Liver (tissue), 9 donors: Measurements from ENCODE around the gene IGF2BP3. TPM values are rescaled to one million over a fixed set of nuclear protein-coding genes. Genes with fewer than 3 reads are reported as not detected.

Source experiments
- DNase-seq: peaks from one replicate; pipeline ENCODE4 v3.0.0-alpha.2; 2017; ENCODE audit warnings: low spot score
- H3K27ac ChIP-seq, 2 donors: one replicate each; pipeline ENCODE4 v1.7.0; 2013; ENCODE audit warnings: inconsistent platforms in 2 of 2, low read length in 2 of 2, control low read depth in 1 of 2, low read depth in 1 of 2, mild to moderate bottlenecking in 1 of 2
- H3K27me3 ChIP-seq, 4 donors: one replicate each; pipeline versions ENCODE4 v1.6.1 to v1.7.0; 2013; ENCODE audit warnings: low read length in 3 of 4, inconsistent platforms in 1 of 4, mild to moderate bottlenecking in 1 of 4, moderate library complexity in 1 of 4; ENCODE audit not compliant: control insufficient read depth in 4 of 4, insufficient read depth in 4 of 4
- H3K36me3 ChIP-seq, 4 donors: one replicate each; pipeline versions ENCODE4 v1.6.1 to v1.7.0; 2013; ENCODE audit warnings: low read length in 3 of 4, mild to moderate bottlenecking in 3 of 4, low read depth in 1 of 4, moderate library complexity in 1 of 4; ENCODE audit not compliant: control insufficient read depth in 4 of 4, insufficient read depth in 3 of 4
- H3K4me1 ChIP-seq, 4 donors: one replicate each; pipeline versions ENCODE4 v1.6.1 to v1.7.0; 2013; ENCODE audit warnings: low read length in 3 of 4, mild to moderate bottlenecking in 3 of 4, moderate library complexity in 1 of 4; ENCODE audit not compliant: control insufficient read depth in 4 of 4, insufficient read depth in 4 of 4
- H3K4me3 ChIP-seq, 3 donors: one replicate each; pipeline versions ENCODE4 v1.6.1 to v1.7.0; 2013; ENCODE audit warnings: low read length in 3 of 3, control low read depth in 1 of 3, low read depth in 1 of 3, mild to moderate bottlenecking in 1 of 3
- H3K9ac ChIP-seq, 2 donors: one replicate each; pipeline ENCODE4 v1.7.0; 2013; ENCODE audit warnings: low read length in 2 of 2, mild to moderate bottlenecking in 2 of 2, moderate library complexity in 2 of 2, control low read depth in 1 of 2, low read depth in 1 of 2
- H3K9me3 ChIP-seq, 4 donors: one replicate each; pipeline versions ENCODE4 v1.6.1 to v1.7.0; 2013; ENCODE audit warnings: low read length in 3 of 4; ENCODE audit not compliant: control insufficient read depth in 4 of 4
- EGR1 ChIP-seq, 2 donors: IDR thresholded peaks; 2 replicates each; pipeline ENCODE4 v1.6.1; 2016 to 2018; ENCODE audit warnings: antibody characterized with exemption in 2 of 2, low read depth in 2 of 2
- FOXA1 ChIP-seq: IDR thresholded peaks from 2 replicates; pipeline ENCODE4 v1.6.1; 2016; ENCODE audit warnings: antibody characterized with exemption
- FOXA2 ChIP-seq: IDR thresholded peaks from 2 replicates; pipeline ENCODE4 v1.6.1; 2016; ENCODE audit warnings: antibody characterized with exemption
- GABPA ChIP-seq, 2 donors: IDR thresholded peaks in 1 of 2; conservative IDR thresholded peaks in 1 of 2; 2 replicates each; pipeline ENCODE4 v1.6.1; 2016; ENCODE audit warnings: antibody characterized with exemption in 2 of 2, mild to moderate bottlenecking in 1 of 2, moderate library complexity in 1 of 2
- HNF4A ChIP-seq, 2 donors: conservative IDR thresholded peaks; 2 replicates each; pipeline ENCODE4 v1.6.1; 2016; ENCODE audit warnings: antibody characterized with exemption in 2 of 2, mild to moderate bottlenecking in 2 of 2
- HNF4G ChIP-seq: IDR thresholded peaks from 2 replicates; pipeline ENCODE4 v1.6.1; 2016; ENCODE audit warnings: antibody characterized with exemption
- JUND ChIP-seq, 2 donors: IDR thresholded peaks; 2 replicates each; pipeline ENCODE4 v1.6.1; 2016; ENCODE audit warnings: antibody characterized with exemption in 2 of 2
- MAX ChIP-seq: IDR thresholded peaks from 2 replicates; pipeline ENCODE4 v1.6.1; 2016; ENCODE audit warnings: antibody characterized with exemption
- NR2F2 ChIP-seq: IDR thresholded peaks from 2 replicates; pipeline ENCODE4 v1.6.1; 2016; ENCODE audit warnings: antibody characterized with exemption
- RAD21 ChIP-seq, 2 donors: IDR thresholded peaks; 2 replicates each; pipeline ENCODE4 v1.6.1; 2016; ENCODE audit warnings: antibody characterized with exemption in 2 of 2, mild to moderate bottlenecking in 2 of 2
- RXRA ChIP-seq, 2 donors: IDR thresholded peaks; 2 replicates each; pipeline ENCODE4 v1.6.1; 2017 to 2018; ENCODE audit warnings: antibody characterized with exemption in 2 of 2, mild to moderate bottlenecking in 1 of 2
- SP1 ChIP-seq: IDR thresholded peaks from 2 replicates; pipeline ENCODE4 v1.6.1; 2018; ENCODE audit warnings: antibody characterized with exemption, mild to moderate bottlenecking
- TAF1 ChIP-seq: conservative IDR thresholded peaks from 2 replicates; pipeline ENCODE4 v1.6.1; 2016; ENCODE audit warnings: antibody characterized with exemption, mild to moderate bottlenecking
- YY1 ChIP-seq: IDR thresholded peaks from 2 replicates; pipeline ENCODE4 v1.6.1; 2016; ENCODE audit warnings: antibody characterized with exemption, mild to moderate bottlenecking
- ZBTB33 ChIP-seq: IDR thresholded peaks from 2 replicates; pipeline ENCODE4 v1.6.1; 2016; ENCODE audit warnings: antibody characterized with exemption
- WGBS: extraction: QIAGEN DNeasy Blood & Tissue Kit; methylation state at CpG from one replicate; pipeline ENCODE4 v1.1.7; 2013; 5-methylcytosine and 5-hydroxymethylcytosine counted together
- polyA plus RNA-seq, 2 donors: library from polyadenylated mRNA; stranded (reverse) in 1 of 2; unstranded in 1 of 2; fragments of 200-250 nt in 1 of 2; fragments of >200 nt in 1 of 2; fragmentation: Nextera tagmentation in 1 of 2; extraction: Ambion mirVana in 1 of 2; gene quantifications; one replicate each; pipeline versions ENCODE4 v1.2.1 to v1.2.3, GENCODE V29; 2013 to 2015
- total RNA-seq, 2 donors: library from RNA; depleted of rRNA; stranded (reverse); fragments of >200 nt; gene quantifications; one replicate each; pipeline ENCODE4 v1.2.3, GENCODE V29; 2014
- TF ChIP-seq, protein P1 (sequence below): IDR thresholded peaks from 2 replicates; pipeline ENCODE4 v1.6.1; 2016; ENCODE audit warnings: antibody characterized with exemption
- donor health status: healthy.
- donor health status: healthy.
- donor health status: healthy.
- donor health status: healthy.
- donor health status: healthy.

Gene IGF2BP3
- total and polyA plus RNA-seq, 4 donors, result 0.17 to 28.4 (median 0.23) TPM; not detected in 1

- H3K9me3 ChIP-seq, result no peaks in the 10 kb centered on the region
- no peak overlapping the region for H3K9ac ChIP-seq
- H3K36me3 ChIP-seq, result no peaks in the 10 kb centered on the region
- WGBS, result 84% methylated on average over 5 of the region's 5 CpGs
- no peak overlapping the region for H3K4me3 ChIP-seq
- H3K4me1 ChIP-seq, result no peaks in the 10 kb centered on the region
- no peak for DNase-seq
- H3K27me3 ChIP-seq, result peaks cover 0 to 4% (median 0%) of the 10 kb centered on the region in 4 donors
- H3K27ac ChIP-seq, result no peak overlapping the region
- TF ChIP-seq MAX (no peak), EGR1 (IDR thresholded peaks at IDR 0.05; ENCODE audit: low read depth in 2 of 2) (no peak)
- TF ChIP-seq, protein P1, sequence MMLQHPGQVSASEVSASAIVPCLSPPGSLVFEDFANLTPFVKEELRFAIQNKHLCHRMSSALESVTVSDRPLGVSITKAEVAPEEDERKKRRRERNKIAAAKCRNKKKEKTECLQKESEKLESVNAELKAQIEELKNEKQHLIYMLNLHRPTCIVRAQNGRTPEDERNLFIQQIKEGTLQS, result no peak
Observed at GRCh38 chr7:23434147-23434917, 36.0 kb downstream of the IGF2BP3 start.

GRCh38 chr7:23431702-23432199 lies 38.5 kb downstream of the IGF2BP3 start:
- H3K27ac ChIP-seq, result no peak overlapping the region
- H3K9ac ChIP-seq, result no peak overlapping the region
- no peaks in the 10 kb centered on the region for H3K36me3 ChIP-seq
- H3K4me1 ChIP-seq, result no peaks in the 10 kb centered on the region
- peaks cover 0 to 4% (median 0%) of the 10 kb centered on the region in 4 donors for H3K27me3 ChIP-seq
- TF ChIP-seq RXRA (IDR thresholded peaks at IDR 0.05) (no peak), RAD21 (IDR thresholded peaks at IDR 0.05) (no peak), ZBTB33 (no peak), EGR1 (IDR thresholded peaks at IDR 0.05; ENCODE audit: low read depth in 2 of 2) (no peak), JUND (IDR thresholded peaks at IDR 0.05) (no peak), SP1 (no peak), NR2F2 (no peak), GABPA (IDR thresholded peaks at IDR 0.05 in 1 of 2, conservative IDR thresholded peaks at IDR 0.05 in 1 of 2) (no peak), MAX (no peak), FOXA2 (no peak), HNF4G (no peak), FOXA1 (no peak)
- no peak overlapping the region for H3K4me3 ChIP-seq
- DNase-seq, result no peak
- WGBS, result 77% methylated on average over 7 of the region's 7 CpGs
- H3K9me3 ChIP-seq, result no peaks in the 10 kb centered on the region

DNA sequence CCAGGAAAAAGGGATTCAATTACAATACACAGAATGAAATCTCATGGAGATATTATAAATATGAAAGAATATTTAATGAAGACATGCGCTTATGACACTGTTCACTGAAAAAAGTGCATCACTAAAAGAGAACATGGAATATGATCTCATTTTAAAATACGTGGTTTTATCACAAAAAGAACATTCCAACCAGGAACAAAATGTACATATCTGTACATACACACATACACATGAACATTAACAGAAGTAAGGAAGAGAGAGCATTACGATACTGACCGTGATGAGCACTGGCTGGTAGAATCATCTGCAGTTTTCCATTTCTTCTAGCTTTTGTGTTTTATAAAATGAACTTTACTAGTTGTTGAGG lies 39.4 kb downstream of the IGF2BP3 start:
- Histone ChIP-seq H3K36me3 (no peaks in the 10 kb centered on the region), H3K27me3 (peaks cover 0 to 4% (median 0%) of the 10 kb centered on the region in 4 donors), H3K9me3 (no peaks in the 10 kb centered on the region), H3K4me3 (no peak overlapping the region), H3K27ac (no peak overlapping the region), H3K4me1 (no peaks in the 10 kb centered on the region), H3K9ac (no peak overlapping the region)
- DNase-seq, result no peak
- WGBS, result 83% methylated on average over 4 of the region's 4 CpGs
- TF ChIP-seq GABPA (IDR thresholded peaks at IDR 0.05 in 1 of 2, conservative IDR thresholded peaks at IDR 0.05 in 1 of 2), result no peak
- no peak for TF ChIP-seq MAX
- TF ChIP-seq HNF4G, result no peak
- TF ChIP-seq SP1, result no peak
- no peak for TF ChIP-seq YY1
- TF ChIP-seq FOXA1, result no peak
- no peak for TF ChIP-seq HNF4A (conservative IDR thresholded peaks at IDR 0.05)
- no peak for TF ChIP-seq TAF1
- TF ChIP-seq FOXA2, result no peak
- TF ChIP-seq RXRA (IDR thresholded peaks at IDR 0.05), result no peak
